Keratinocyte (primary cell): Measurements from ENCODE around the gene C1orf167. TPM values are rescaled to one million over a fixed set of nuclear protein-coding genes. Genes with fewer than 3 reads are reported as not detected.

Experiments
- DNase-seq: peaks from one replicate; pipeline ENCODE4 v3.0.0-alpha.2; 2011; ENCODE audit warnings: low read depth, missing footprints, low spot score
- FAIRE-seq: peaks from 2 replicates; lab custom pipeline; 2011; peaks lifted over from hg19 to GRCh38; lab: Jason Lieb, UNC
- H2AFZ ChIP-seq: 2 replicates; pipeline ENCODE4 v1.6.0; 2012; ENCODE audit warnings: low read length, control low read depth, inconsistent platforms; ENCODE audit not compliant: control insufficient read depth
- H3K27ac ChIP-seq: 2 replicates; pipeline ENCODE4 v1.5.1; 2011; ENCODE audit warnings: low read length; ENCODE audit not compliant: control insufficient read depth, insufficient read depth
- H3K27me3 ChIP-seq: 3 replicates; pipeline ENCODE4 v1.6.0; 2011; ENCODE audit warnings: low read length; ENCODE audit not compliant: control insufficient read depth, insufficient read depth; ENCODE audit errors: extremely low read depth
- H3K36me3 ChIP-seq, 2 experiments: 2 replicates in 1 of 2; 3 replicates in 1 of 2; pipeline ENCODE4 v1.5.1; 2011; ENCODE audit warnings: low read length in 2 of 2, mild to moderate bottlenecking in 1 of 2; ENCODE audit not compliant: control insufficient read depth in 2 of 2, insufficient read depth in 2 of 2; ENCODE audit errors: extremely low read depth in 1 of 2
- H3K4me1 ChIP-seq: 3 replicates; pipeline ENCODE4 v1.5.1; 2011; ENCODE audit warnings: low read length; ENCODE audit not compliant: control insufficient read depth, insufficient read depth; ENCODE audit errors: extremely low read depth
- H3K4me2 ChIP-seq: 3 replicates; pipeline ENCODE4 v1.6.0; 2011; ENCODE audit warnings: low read depth, low read length; ENCODE audit not compliant: control insufficient read depth, insufficient read depth; ENCODE audit errors: extremely low read depth
- H3K4me3 ChIP-seq, 3 experiments: fragments of 200-600 bp in 1 of 3; sonication (generic) in 1 of 3; 2 replicates in 2 of 3; 3 replicates in 1 of 3; pipeline ENCODE4 v1.5.1; 2011 to 2016; ENCODE audit warnings: low read length in 3 of 3, mild to moderate bottlenecking in 3 of 3, control low read depth in 2 of 3, inconsistent platforms in 1 of 3, low read depth in 1 of 3, mixed read lengths in 1 of 3, mixed run types in 1 of 3, moderate library complexity in 1 of 3; ENCODE audit not compliant: control insufficient read depth in 2 of 3, insufficient read depth in 2 of 3; ENCODE audit errors: extremely low read depth in 1 of 3
- H3K79me2 ChIP-seq: 2 replicates; pipeline ENCODE4 v1.6.0; 2012; ENCODE audit warnings: low read length; ENCODE audit not compliant: control insufficient read depth, insufficient read depth
- H3K9ac ChIP-seq: 3 replicates; pipeline ENCODE4 v1.6.0; 2011; ENCODE audit warnings: low read length; ENCODE audit not compliant: control insufficient read depth, insufficient read depth; ENCODE audit errors: extremely low read depth
- H3K9me1 ChIP-seq: 3 replicates; pipeline ENCODE4 v1.6.0; 2011; ENCODE audit warnings: low read length; ENCODE audit not compliant: control insufficient read depth, insufficient read depth; ENCODE audit errors: extremely low read depth
- H3K9me3 ChIP-seq: 2 replicates; pipeline ENCODE4 v1.5.1; 2012; ENCODE audit warnings: low read depth, low read length; ENCODE audit not compliant: control insufficient read depth
- H4K20me1 ChIP-seq: 3 replicates; pipeline ENCODE4 v1.6.0; 2011; ENCODE audit warnings: low read length; ENCODE audit not compliant: control insufficient read depth, insufficient read depth; ENCODE audit errors: extremely low read depth
- EZH2 ChIP-seq: IDR thresholded peaks from one replicate; pipeline ENCODE4 v1.6.1; 2012; ENCODE audit warnings: inconsistent platforms, mild to moderate bottlenecking, low read length, moderate library complexity
- dilution Hi-C: fragments of 300-500 bp; cut with MboI; formaldehyde crosslinking; loops from one replicate; pipeline ENCODE4 v1.7.0; 2020; ENCODE audit warnings: low sequenced_read_pairs; ENCODE audit not compliant: extremely low pct_ligation_motif_present
- polyA plus RNA-seq, 5 experiments: library from polyadenylated mRNA; depleted of rRNA in 3 of 5; stranded (reverse) in 3 of 5; stranded (forward) in 1 of 5; unstranded in 1 of 5; fragments of >200 nt; gene quantifications; 1 replicate in 1 of 5; 2 replicates in 3 of 5; 3 replicates in 1 of 5; pipeline versions ENCODE4 v1.2.1 to v1.2.3, GENCODE V29; 2011 to 2012; ENCODE audit warnings: missing spikeins in 2 of 5, low read depth in 1 of 5, low replicate concordance in 1 of 5
- TF ChIP-seq, protein P1 (sequence below), 3 experiments: IDR thresholded peaks in 1 of 3; conservative IDR thresholded peaks in 1 of 3; optimal IDR thresholded peaks in 1 of 3; 2 replicates in 2 of 3; 3 replicates in 1 of 3; pipeline versions ENCODE3 to v1.5.1; 2011; ENCODE audit warnings: low read length in 3 of 3, mild to moderate bottlenecking in 3 of 3, moderate library complexity in 2 of 3, control low read depth in 1 of 3, inconsistent platforms in 1 of 3; ENCODE audit not compliant: insufficient read depth in 2 of 3; ENCODE audit errors: extremely low read depth in 1 of 3

C1orf167 gene
- polyA plus RNA-seq, 1 donor (not counting 4 experiments of a cell fraction or from before 2014, with no cell fraction given): not detected

DNA sequence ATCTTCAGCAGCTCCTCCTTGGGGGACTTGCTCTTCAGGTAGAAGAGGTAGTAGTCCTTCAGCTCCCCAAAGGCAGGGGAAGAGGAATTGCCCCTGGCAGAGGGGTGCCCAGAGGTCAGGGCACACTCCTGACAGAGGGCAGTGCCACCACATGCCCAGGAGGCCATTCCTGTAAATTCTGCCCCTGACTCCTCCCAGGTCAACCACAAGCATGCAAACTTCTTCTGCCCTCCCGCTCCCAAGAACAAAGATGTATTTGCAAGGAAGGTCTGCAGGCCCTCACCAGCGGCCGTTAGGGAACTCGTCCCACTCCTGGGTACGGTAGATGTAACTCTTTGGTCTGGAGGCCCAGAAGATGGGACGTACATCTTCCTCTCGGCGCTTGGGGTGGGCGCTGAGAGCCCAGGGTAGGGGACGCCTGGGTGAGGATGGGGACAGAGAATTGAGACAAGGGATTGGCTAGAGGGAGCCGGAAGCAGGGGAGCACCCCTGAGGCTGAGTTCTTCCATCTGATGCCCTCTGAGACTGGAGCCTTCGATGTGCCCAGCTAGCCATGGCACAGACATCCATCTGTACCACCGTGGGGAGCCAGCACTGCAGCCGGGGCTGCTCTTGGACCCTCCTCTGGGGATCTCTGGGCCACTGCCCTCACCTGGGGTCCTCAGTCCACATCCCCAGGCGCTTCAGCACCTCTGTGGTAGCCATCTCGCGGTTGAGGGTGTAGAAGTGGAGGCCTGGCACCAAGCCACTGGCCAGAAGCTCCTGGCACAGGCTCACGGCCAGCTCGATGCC, 32.6 kb downstream of the C1orf167 start:
- H3K9ac ChIP-seq: no peak overlapping the region
- no peak overlapping the region for H2AFZ ChIP-seq
- H3K4me1 ChIP-seq: peaks cover 17% of the 10 kb centered on the region
- H3K27ac ChIP-seq: no peak overlapping the region
- H3K4me2 ChIP-seq: no peak overlapping the region
- H3K27me3 ChIP-seq: no peaks in the 10 kb centered on the region
- no peak for DNase-seq
- peaks cover 0 to 14% of the 10 kb centered on the region in 2 experiments for H3K36me3 ChIP-seq
- FAIRE-seq: no peak
- H3K79me2 ChIP-seq: no peaks in the 10 kb centered on the region
- no peaks in the 10 kb centered on the region for H3K9me1 ChIP-seq
- TF ChIP-seq, protein P1, sequence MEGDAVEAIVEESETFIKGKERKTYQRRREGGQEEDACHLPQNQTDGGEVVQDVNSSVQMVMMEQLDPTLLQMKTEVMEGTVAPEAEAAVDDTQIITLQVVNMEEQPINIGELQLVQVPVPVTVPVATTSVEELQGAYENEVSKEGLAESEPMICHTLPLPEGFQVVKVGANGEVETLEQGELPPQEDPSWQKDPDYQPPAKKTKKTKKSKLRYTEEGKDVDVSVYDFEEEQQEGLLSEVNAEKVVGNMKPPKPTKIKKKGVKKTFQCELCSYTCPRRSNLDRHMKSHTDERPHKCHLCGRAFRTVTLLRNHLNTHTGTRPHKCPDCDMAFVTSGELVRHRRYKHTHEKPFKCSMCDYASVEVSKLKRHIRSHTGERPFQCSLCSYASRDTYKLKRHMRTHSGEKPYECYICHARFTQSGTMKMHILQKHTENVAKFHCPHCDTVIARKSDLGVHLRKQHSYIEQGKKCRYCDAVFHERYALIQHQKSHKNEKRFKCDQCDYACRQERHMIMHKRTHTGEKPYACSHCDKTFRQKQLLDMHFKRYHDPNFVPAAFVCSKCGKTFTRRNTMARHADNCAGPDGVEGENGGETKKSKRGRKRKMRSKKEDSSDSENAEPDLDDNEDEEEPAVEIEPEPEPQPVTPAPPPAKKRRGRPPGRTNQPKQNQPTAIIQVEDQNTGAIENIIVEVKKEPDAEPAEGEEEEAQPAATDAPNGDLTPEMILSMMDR (optimal IDR thresholded peaks at IDR 0.05 in 1 of 3, IDR thresholded peaks at IDR 0.05 in 1 of 3, conservative IDR thresholded peaks at IDR 0.05 in 1 of 3; ENCODE audit: extremely low read depth in 1 of 3, insufficient read depth in 2 of 3, low read length in 3 of 3): no peak
- no peak for TF ChIP-seq EZH2
- H3K9me3 ChIP-seq: no peaks in the 10 kb centered on the region
- H3K4me3 ChIP-seq: no peak overlapping the region
- dilution Hi-C loops: no loop called here
- H4K20me1 ChIP-seq: no peaks in the 10 kb centered on the region

DNA sequence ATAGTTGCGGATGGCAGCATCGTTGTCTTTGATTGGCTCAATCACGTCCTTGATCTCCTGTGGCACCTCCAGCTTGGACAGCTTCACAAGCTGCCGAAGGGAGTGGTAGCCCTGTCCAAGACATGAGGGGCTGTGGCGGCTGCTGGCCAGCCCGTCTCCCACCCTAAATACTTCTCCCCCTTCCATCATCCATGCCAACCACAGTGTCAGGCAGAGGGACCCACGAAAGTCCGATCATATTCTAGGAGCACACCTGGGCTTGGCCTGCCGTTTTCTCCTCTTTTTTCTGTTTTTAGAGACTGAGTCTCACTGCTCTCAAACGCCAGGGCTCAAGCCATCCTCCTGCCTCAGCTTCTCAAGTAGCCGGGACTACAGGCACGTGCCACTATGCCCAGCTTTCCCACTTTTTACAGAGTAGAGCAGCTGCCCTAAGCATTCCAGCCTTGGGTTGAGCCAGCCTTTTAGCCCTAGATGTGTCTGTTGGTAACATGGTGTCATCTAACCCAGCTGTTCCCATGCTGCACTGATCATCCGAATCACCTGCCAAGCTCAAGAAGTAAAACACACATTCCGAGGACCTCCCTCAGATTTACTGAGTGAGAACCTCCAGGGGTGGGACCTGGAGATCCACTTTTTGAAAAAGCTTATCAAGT, 33.4 kb downstream of the C1orf167 start:
- Histone ChIP-seq H3K4me2 (no peak overlapping the region), H3K4me3 (no peak overlapping the region), H3K27me3 (no peaks in the 10 kb centered on the region), H3K79me2 (no peaks in the 10 kb centered on the region), H3K36me3 (peaks cover 0 to 17% of the 10 kb centered on the region in 2 experiments), H3K9ac (no peak overlapping the region), H3K9me1 (no peaks in the 10 kb centered on the region), H2AFZ (no peak overlapping the region), H3K4me1 (peaks cover 9% of the 10 kb centered on the region), H3K9me3 (no peaks in the 10 kb centered on the region), H3K27ac (no peak overlapping the region), H4K20me1 (no peaks in the 10 kb centered on the region)
- dilution Hi-C loops: no loop called here
- DNase-seq (no peak), FAIRE-seq (no peak)
- TF ChIP-seq, protein P1 (optimal IDR thresholded peaks at IDR 0.05 in 1 of 3, IDR thresholded peaks at IDR 0.05 in 1 of 3, conservative IDR thresholded peaks at IDR 0.05 in 1 of 3; ENCODE audit: extremely low read depth in 1 of 3, insufficient read depth in 2 of 3, low read length in 3 of 3): no peak
- no peak for TF ChIP-seq EZH2
